BE2C (cell line): Measurements from ENCODE around the gene ULK1.

Experiments used
- DNase-seq: peaks from one replicate; pipeline ENCODE4 v3.0.0-alpha.2; 2020
- H3K27me3 ChIP-seq: fragments of 250-450 bp; sonication (Bioruptor Pico); 2 replicates; pipeline ENCODE4 v1.5.1; 2020; ENCODE audit warnings: mild to moderate bottlenecking
- H3K36me3 ChIP-seq: fragments of 250-450 bp; sonication (Bioruptor Pico); 2 replicates; pipeline ENCODE4 v1.5.1; 2020; ENCODE audit warnings: mild to moderate bottlenecking
- H3K4me1 ChIP-seq: fragments of 250-450 bp; sonication (Bioruptor Pico); 2 replicates; pipeline ENCODE4 v1.5.1; 2020
- H3K4me3 ChIP-seq: 2 replicates; pipeline ENCODE4 v1.5.1; 2011; ENCODE audit warnings: low read depth, low read length
- H3K9me3 ChIP-seq: fragments of 250-450 bp; sonication (Bioruptor Pico); 2 replicates; pipeline ENCODE4 v1.5.1; 2020
- TF ChIP-seq, protein P1 (sequence below): IDR thresholded peaks from 2 replicates; pipeline ENCODE4 v1.5.1; 2012; ENCODE audit warnings: mild to moderate bottlenecking, low read depth, low read length

Gene ULK1

DNA sequence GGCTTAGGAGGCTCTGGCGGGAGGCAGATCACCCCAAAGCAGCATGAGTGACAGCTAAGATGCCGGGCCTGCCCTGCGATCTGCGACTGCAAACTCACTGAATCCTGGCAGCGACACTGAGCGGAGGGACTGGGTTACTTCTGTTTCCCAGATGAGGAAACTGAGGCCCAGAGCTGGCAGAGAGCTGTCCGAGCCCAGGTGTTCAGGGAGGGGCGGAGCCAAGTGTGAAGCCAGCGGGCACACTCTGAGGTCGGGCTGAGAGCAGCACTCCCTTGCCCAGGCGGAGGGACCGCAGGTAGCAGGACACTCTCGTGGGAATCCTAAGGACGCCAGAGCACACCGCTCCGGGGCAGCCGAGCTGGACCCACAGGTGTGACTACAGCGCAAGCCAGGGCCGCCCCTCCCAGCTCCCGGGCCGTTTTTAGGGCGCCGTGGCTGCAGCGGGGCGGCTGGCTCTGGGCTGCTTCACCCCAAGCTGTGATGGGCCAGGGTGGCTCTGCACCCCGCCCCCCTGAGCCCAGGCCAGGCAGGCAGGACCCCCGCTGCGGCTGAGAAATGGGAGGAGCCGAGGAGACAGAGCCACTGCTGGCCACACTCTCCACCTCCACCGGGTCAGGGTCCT is 38.8 kb upstream of the ULK1 start:
- H3K9me3 ChIP-seq: no peaks in the 10 kb centered on the region
- no peaks in the 10 kb centered on the region for H3K27me3 ChIP-seq
- TF ChIP-seq, protein P1, sequence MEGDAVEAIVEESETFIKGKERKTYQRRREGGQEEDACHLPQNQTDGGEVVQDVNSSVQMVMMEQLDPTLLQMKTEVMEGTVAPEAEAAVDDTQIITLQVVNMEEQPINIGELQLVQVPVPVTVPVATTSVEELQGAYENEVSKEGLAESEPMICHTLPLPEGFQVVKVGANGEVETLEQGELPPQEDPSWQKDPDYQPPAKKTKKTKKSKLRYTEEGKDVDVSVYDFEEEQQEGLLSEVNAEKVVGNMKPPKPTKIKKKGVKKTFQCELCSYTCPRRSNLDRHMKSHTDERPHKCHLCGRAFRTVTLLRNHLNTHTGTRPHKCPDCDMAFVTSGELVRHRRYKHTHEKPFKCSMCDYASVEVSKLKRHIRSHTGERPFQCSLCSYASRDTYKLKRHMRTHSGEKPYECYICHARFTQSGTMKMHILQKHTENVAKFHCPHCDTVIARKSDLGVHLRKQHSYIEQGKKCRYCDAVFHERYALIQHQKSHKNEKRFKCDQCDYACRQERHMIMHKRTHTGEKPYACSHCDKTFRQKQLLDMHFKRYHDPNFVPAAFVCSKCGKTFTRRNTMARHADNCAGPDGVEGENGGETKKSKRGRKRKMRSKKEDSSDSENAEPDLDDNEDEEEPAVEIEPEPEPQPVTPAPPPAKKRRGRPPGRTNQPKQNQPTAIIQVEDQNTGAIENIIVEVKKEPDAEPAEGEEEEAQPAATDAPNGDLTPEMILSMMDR: no peak
- peak; percentile 9 for DNase-seq
- H3K4me1 ChIP-seq: peaks cover 1% of the 10 kb centered on the region; the same call in 1 of the 2 replicates
- H3K36me3 ChIP-seq: no peaks in the 10 kb centered on the region
- no peak overlapping the region for H3K4me3 ChIP-seq

DNA sequence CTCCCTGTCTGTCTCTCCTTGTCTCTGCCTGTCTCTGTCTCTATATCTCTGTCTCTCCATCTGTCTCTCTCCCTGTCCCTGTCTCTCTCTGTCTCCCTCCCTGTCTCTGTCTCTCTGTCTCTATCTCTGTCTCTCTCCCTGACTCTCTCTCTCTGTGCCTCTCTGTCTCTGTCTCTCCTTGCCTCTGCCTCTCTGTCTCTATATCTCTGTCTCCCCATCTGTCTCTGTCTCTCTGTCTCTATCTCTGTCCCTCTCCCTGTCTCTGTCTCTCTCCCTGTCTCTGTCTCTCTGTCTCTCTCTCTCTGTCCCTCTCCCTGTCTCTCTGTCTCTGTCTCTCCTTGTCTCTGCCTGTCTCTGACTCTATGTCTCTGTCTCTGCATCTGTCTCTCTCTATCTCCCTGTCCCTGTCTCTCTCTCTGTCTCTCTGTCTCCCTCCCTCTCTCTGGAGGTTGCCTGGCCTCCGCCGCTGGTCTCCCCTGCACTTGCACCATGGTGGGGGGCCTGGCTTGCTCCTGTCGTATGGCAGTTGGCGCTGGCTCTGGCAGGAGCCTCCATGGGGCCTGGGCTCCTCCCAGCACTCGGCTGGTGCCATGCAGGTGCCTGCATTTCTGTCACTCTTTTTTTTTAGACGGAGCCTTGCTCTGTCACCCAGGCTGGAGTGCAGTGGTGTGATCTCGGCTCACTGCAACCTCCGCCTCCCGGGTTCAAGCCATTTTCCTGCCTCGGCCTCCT is 37.9 kb upstream of the ULK1 start:
- Histone ChIP-seq H3K4me1 (peaks cover 4% of the 10 kb centered on the region; the same call in 1 of the 2 replicates), H3K4me3 (no peak overlapping the region), H3K27me3 (no peaks in the 10 kb centered on the region), H3K9me3 (no peaks in the 10 kb centered on the region), H3K36me3 (no peaks in the 10 kb centered on the region)
- TF ChIP-seq, protein P1: no peak
- peak; percentile 8 for DNase-seq

DNA sequence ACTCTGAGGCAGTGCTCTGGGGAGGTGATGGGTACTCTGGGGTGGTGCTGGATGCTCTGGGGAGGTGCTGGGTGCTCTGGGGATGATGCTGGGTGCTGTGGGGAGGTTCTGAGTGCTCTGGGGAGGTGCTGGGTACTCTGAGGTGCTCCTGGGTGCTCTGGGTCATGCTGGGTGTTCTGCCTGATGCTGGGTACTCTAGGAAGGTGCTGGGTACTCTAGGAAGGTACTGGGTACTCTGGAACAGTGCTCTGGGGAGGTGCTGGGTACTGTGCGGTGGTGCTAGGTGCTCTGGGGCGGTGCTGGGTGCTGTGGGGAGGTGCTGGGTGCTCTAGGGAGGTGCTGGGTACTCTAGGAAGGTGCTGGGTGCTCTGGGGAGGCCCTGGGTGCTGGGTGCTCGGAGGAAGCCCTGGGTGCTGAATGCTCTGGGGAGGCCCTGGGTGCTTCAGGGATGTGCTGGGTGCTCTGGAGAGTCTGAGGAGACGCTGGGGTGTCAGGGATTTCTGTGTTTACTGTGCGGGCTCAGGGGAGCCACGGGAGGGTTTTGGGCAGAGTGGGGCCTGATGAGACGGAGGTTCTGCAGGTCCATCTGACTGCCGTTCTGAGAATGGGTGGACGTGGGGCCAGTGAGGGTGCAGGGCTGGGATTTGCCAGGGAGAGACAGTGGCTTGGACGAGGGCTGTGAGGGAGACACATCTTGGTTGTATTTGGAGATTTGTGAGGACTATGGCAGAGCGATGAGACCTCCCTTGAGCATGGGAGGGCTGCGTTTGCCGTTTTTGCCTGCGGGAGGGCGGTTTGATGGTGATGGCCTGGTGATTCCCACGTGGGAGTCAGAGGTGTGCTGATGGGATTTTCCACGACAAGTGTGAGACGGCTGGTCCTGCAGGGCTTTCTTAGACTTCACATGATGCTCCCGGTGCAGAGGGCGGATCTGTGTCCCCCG is 36.2 kb upstream of the ULK1 start:
- TF ChIP-seq, protein P1: no peak
- Histone ChIP-seq H3K4me3 (no peak overlapping the region), H3K27me3 (no peaks in the 10 kb centered on the region), H3K9me3 (no peaks in the 10 kb centered on the region), H3K4me1 (peaks cover 8% of the 10 kb centered on the region), H3K36me3 (no peaks in the 10 kb centered on the region)
- DNase-seq: peak; percentile 6

GRCh38 chr12:131860472-131861260 is 33.8 kb upstream of the ULK1 start:
- TF ChIP-seq, protein P1: no peak
- peaks cover 12% of the 10 kb centered on the region for H3K4me1 ChIP-seq
- H3K27me3 ChIP-seq: no peaks in the 10 kb centered on the region
- peak overlapping the region; percentile 18; the same call in 1 of the 2 replicates for H3K4me3 ChIP-seq
- no peaks in the 10 kb centered on the region for H3K36me3 ChIP-seq
- peak; percentile 68 for DNase-seq
- no peaks in the 10 kb centered on the region for H3K9me3 ChIP-seq

GRCh38 chr12:131861261-131862083 is 33.0 kb upstream of the ULK1 start:
- Histone ChIP-seq H3K36me3 (no peaks in the 10 kb centered on the region), H3K4me1 (peaks cover 12% of the 10 kb centered on the region), H3K9me3 (no peaks in the 10 kb centered on the region), H3K4me3 (no peak overlapping the region), H3K27me3 (no peaks in the 10 kb centered on the region)
- TF ChIP-seq, protein P1: no peak
- DNase-seq: no peak
